Inflammatory macrophage (primary cell): ENCODE results near the gene MRPL42.

Experiments
- DNase-seq, 2 donors: peaks; one replicate each; pipeline ENCODE4 v3.0.0-alpha.2; 2020 to 2022

The MRPL42 gene

GRCh38 chr12:93500201-93500600 is 32.9 kb downstream of the MRPL42 start:
- no peak for DNase-seq

GRCh38 chr12:93500667-93501066 is 33.4 kb downstream of the MRPL42 start:
- DNase-seq: no peak

GRCh38 chr12:93502802-93503623 is 35.7 kb downstream of the MRPL42 start:
- peak; percentile 54 to 59 for DNase-seq

- no peak for DNase-seq
Measured at GRCh38 chr12:93507165-93507564, 39.9 kb downstream of the MRPL42 start.

GRCh38 chr12:93509506-93509905 is 42.2 kb downstream of the MRPL42 start:
- no peak for DNase-seq

GRCh38 chr12:93514853-93515252 is 47.5 kb downstream of the MRPL42 start:
- no peak for DNase-seq

GRCh38 chr12:93518725-93519124 is 51.4 kb downstream of the MRPL42 start:
- DNase-seq: no peak

- no peak for DNase-seq
Measured at GRCh38 chr12:93519859-93520258, 52.5 kb downstream of the MRPL42 start.

- DNase-seq: no peak
Measured at GRCh38 chr12:93520454-93520853, 53.1 kb downstream of the MRPL42 start.

GRCh38 chr12:93521225-93522080 is 54.1 kb downstream of the MRPL42 start:
- DNase-seq: no peak

GRCh38 chr12:93524386-93525133 is 57.2 kb downstream of the MRPL42 start:
- no peak for DNase-seq

GRCh38 chr12:93526786-93527428 is 59.6 kb downstream of the MRPL42 start:
- no peak for DNase-seq

GRCh38 chr12:93530358-93530757 is 63.0 kb downstream of the MRPL42 start:
- DNase-seq: peak in 1 of 2 donors; percentile 11

- no peak for DNase-seq
Measured at GRCh38 chr12:93533310-93533709, 66.0 kb downstream of the MRPL42 start.

- no peak for DNase-seq
Measured at GRCh38 chr12:93536111-93536765, 68.9 kb downstream of the MRPL42 start.

- no peak for DNase-seq
Measured at GRCh38 chr12:93536766-93537488, 69.6 kb downstream of the MRPL42 start.

- no peak for DNase-seq
Measured at GRCh38 chr12:93537769-93538168, 70.5 kb downstream of the MRPL42 start.

GRCh38 chr12:93539821-93540220 is 72.5 kb downstream of the MRPL42 start:
- DNase-seq: no peak

- no peak for DNase-seq
Measured at GRCh38 chr12:93540466-93540865, 73.2 kb downstream of the MRPL42 start.

- DNase-seq: no peak
Measured at GRCh38 chr12:93541578-93542225, 74.4 kb downstream of the MRPL42 start.

- no peak for DNase-seq
Measured at GRCh38 chr12:93547778-93548177, 80.5 kb downstream of the MRPL42 start.
